Ishikawa (cell line): ENCODE measurements around the gene GASK1A.

Source experiments
- CEBPB ChIP-seq: IDR thresholded peaks from 2 replicates; pipeline ENCODE4 v1.6.1; 2012
- CREB1 ChIP-seq: IDR thresholded peaks from 2 replicates; pipeline ENCODE4 v1.6.1; 2012; ENCODE audit warnings: low read depth
- EGR1 ChIP-seq: IDR thresholded peaks from 2 replicates; pipeline ENCODE4 v1.6.1; 2012
- EP300 ChIP-seq: IDR thresholded peaks from 2 replicates; pipeline ENCODE4 v1.6.1; 2012; ENCODE audit warnings: borderline replicate concordance
- FOXM1 ChIP-seq: IDR thresholded peaks from 2 replicates; pipeline ENCODE4 v1.6.1; 2012; ENCODE audit warnings: low read depth, borderline replicate concordance
- NFIC ChIP-seq: IDR thresholded peaks from 2 replicates; pipeline ENCODE4 v1.6.1; 2012
- RAD21 ChIP-seq: IDR thresholded peaks from 2 replicates; pipeline ENCODE4 v1.6.1; 2012; ENCODE audit warnings: low read depth
- TAF1 ChIP-seq: IDR thresholded peaks from 2 replicates; pipeline ENCODE4 v1.6.1; 2012; ENCODE audit warnings: low read depth, mild to moderate bottlenecking
- TCF12 ChIP-seq: IDR thresholded peaks from 2 replicates; pipeline ENCODE4 v1.6.1; 2012; ENCODE audit warnings: low read depth
- TEAD4 ChIP-seq: IDR thresholded peaks from 2 replicates; pipeline ENCODE4 v1.6.1; 2012
- YY1 ChIP-seq: IDR thresholded peaks from 2 replicates; pipeline ENCODE4 v1.6.1; 2012; ENCODE audit warnings: low read depth
- ZBTB7A ChIP-seq: IDR thresholded peaks from 2 replicates; pipeline ENCODE4 v1.6.1; 2012; ENCODE audit warnings: low read depth
- TF ChIP-seq, protein P1 (sequence below): IDR thresholded peaks from 2 replicates; pipeline ENCODE4 v1.6.1; 2012; ENCODE audit warnings: low read depth, mild to moderate bottlenecking
- TF ChIP-seq, protein P2 (sequence below): IDR thresholded peaks from 2 replicates; pipeline ENCODE4 v1.6.1; 2012
- TF ChIP-seq, protein P3 (sequence below): IDR thresholded peaks from 2 replicates; pipeline ENCODE4 v1.6.1; 2012

GASK1A gene

DNA sequence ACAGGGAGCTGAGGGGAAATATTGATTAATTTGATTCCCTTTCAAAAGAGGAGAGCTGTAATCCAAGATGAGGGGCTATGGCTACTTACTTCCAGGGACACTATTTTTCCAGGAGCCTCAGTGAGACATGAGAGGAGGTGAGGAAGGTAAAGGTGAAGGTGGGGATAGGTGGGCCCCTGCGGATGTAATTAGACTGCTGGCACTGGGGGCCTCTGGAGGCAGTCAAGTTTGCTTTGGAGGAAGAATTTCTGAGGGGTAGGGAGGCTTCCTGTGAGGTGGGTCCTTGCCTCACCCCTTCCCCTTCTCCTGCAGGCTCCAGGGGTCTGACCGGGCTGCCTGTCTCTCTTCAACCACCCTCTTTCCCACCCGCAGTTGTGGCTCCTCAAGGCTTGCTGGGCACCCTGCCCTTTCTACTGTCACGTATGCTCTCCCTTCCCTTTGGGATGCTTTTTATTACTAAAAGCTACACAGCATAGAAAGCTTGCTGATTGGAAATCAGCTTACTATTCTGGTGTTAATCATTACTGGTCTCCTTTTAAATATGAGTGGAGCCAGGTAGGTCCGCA lies 22.5 kb downstream of the GASK1A start:
- TF ChIP-seq TAF1 = no peak
- TF ChIP-seq EGR1 = no peak
- TF ChIP-seq, protein P1, sequence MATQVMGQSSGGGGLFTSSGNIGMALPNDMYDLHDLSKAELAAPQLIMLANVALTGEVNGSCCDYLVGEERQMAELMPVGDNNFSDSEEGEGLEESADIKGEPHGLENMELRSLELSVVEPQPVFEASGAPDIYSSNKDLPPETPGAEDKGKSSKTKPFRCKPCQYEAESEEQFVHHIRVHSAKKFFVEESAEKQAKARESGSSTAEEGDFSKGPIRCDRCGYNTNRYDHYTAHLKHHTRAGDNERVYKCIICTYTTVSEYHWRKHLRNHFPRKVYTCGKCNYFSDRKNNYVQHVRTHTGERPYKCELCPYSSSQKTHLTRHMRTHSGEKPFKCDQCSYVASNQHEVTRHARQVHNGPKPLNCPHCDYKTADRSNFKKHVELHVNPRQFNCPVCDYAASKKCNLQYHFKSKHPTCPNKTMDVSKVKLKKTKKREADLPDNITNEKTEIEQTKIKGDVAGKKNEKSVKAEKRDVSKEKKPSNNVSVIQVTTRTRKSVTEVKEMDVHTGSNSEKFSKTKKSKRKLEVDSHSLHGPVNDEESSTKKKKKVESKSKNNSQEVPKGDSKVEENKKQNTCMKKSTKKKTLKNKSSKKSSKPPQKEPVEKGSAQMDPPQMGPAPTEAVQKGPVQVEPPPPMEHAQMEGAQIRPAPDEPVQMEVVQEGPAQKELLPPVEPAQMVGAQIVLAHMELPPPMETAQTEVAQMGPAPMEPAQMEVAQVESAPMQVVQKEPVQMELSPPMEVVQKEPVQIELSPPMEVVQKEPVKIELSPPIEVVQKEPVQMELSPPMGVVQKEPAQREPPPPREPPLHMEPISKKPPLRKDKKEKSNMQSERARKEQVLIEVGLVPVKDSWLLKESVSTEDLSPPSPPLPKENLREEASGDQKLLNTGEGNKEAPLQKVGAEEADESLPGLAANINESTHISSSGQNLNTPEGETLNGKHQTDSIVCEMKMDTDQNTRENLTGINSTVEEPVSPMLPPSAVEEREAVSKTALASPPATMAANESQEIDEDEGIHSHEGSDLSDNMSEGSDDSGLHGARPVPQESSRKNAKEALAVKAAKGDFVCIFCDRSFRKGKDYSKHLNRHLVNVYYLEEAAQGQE = no peak
- no peak for TF ChIP-seq NFIC
- TF ChIP-seq ZBTB7A = no peak
- no peak for TF ChIP-seq RAD21
- TF ChIP-seq, protein P2, sequence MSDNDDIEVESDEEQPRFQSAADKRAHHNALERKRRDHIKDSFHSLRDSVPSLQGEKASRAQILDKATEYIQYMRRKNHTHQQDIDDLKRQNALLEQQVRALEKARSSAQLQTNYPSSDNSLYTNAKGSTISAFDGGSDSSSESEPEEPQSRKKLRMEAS = no peak
- no peak for TF ChIP-seq TCF12
- TF ChIP-seq CREB1 = no peak
- no peak for TF ChIP-seq CEBPB
- TF ChIP-seq EP300 = no peak
- TF ChIP-seq, protein P3, sequence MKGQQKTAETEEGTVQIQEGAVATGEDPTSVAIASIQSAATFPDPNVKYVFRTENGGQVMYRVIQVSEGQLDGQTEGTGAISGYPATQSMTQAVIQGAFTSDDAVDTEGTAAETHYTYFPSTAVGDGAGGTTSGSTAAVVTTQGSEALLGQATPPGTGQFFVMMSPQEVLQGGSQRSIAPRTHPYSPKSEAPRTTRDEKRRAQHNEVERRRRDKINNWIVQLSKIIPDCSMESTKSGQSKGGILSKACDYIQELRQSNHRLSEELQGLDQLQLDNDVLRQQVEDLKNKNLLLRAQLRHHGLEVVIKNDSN = no peak
- TF ChIP-seq YY1 = no peak
- no peak for TF ChIP-seq TEAD4
- TF ChIP-seq FOXM1 = no peak

DNA sequence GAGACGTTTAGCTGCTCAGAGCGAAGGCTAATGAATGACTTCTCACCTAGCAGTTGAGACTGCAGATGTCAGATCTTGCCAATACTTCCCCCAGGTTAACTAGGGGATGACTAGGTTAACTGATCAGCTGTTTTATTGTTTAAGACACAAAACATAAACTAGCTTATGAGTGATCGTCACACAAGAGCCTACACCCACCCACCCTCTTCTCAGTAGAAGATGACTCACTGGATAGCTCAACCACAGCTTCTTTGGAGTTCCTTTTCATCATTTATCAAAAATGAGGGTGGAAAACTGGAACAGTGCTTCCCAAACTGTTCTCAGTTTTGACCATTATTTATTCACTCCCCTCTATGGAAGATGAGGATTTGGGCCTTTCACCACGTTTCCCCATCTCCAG lies 25.2 kb downstream of the GASK1A start:
- TF ChIP-seq ZBTB7A (no peak), TAF1 (no peak), EP300 (no peak), RAD21 (no peak), FOXM1 (no peak), NFIC (no peak), CREB1 (no peak), CEBPB (no peak), TEAD4 (no peak), YY1 (no peak)
- TF ChIP-seq, protein P3 = no peak
- TF ChIP-seq, protein P1 = no peak

DNA sequence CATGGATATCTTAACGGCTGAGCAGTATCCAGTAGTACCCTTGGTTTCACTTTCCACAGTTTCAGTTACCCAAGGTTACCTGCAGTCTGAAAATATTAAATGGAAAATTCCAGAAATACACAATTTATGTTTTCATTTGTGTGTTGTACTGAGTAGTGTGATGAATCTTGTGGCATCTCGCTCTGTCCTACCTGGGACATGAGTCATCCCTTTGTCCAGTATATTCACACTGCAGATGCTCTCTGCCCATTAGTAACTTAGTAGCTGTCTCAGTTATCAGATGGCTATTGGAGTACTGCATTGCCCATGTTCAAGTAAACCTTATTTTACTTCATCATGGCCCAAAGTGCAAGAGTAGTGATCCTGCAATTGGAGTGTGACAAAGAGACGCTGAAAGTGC lies 26.1 kb downstream of the GASK1A start:
- TF ChIP-seq YY1 (no peak), TCF12 (no peak)

DNA sequence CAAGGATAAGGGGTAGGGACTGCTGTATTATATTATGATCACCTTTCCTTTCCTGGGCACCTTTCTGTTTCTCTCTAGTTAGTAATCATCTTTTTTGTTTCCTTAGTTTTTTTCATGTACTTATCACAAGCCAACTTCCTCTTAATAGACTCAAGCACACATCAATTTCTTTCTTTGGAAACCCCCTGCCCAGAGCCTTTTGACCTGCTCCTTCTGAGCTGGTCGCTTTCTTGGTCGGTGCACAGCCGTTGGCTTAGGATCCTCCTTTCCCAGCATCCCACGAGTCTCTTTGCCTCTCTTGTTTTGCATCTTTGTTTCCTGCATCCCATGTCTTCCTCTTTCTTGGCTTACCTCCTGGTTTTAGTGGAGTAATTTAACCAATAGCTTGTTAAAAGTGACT lies 26.9 kb downstream of the GASK1A start:
- TF ChIP-seq ZBTB7A (no peak), RAD21 (no peak), TCF12 (no peak), TEAD4 (no peak), FOXM1 (no peak), CREB1 (no peak), CEBPB (no peak), YY1 (no peak), EP300 (no peak), EGR1 (no peak), NFIC (no peak)
- TF ChIP-seq, protein P3 = no peak
- TF ChIP-seq, protein P2 = no peak
- TF ChIP-seq, protein P1 = no peak
